Measurements from ENCODE around the gene ZDHHC18. TPM values are rescaled to one million over a fixed set of nuclear protein-coding genes. Genes with fewer than 3 reads are reported as not detected.

The ZDHHC18 gene
- polyA plus RNA-seq, 3 donors = 3.1 to 46.6 (median 6.0) TPM

- Mint-ChIP-seq H3K4me1 (peaks cover 61% of the 10 kb centered on the region), H3K9me3 (no peaks in the 10 kb centered on the region), H3K27ac (peak within 1 kb of the TSS; percentile 95 to 99 (median 99)), H3K27me3 (ENCODE audit: low read depth in 3 of 3) (peaks cover 0 to 2% (median 0%) of the 10 kb centered on the region in 3 donors), H3K4me3 (peak within 1 kb of the TSS; percentile 97 to 98), H3K36me3 (peaks cover 6 to 8% of the 10 kb centered on the region in 2 donors)
- H3K27ac ChIP-seq (ENCODE audit: low read depth in 1 of 2, low read length in 2 of 2) = peak within 1 kb of the TSS; percentile 91 to 97
- no peak for TF ChIP-seq CTCF (IDR thresholded peaks at IDR 0.05)
- H3K9ac ChIP-seq (ENCODE audit: insufficient read depth, low read length, poor library complexity, severe bottlenecking) = peak within 1 kb of the TSS; percentile 87
- intact Hi-C loops (cut with micrococcal nuclease) = loop anchor here (1.0 to 5.0 kb wide), 5 partner anchors 46 to 287 kb away; partner anchors contain the start of gene ARID1A (in 1 of the 2)
- H4K20me1 ChIP-seq (ENCODE audit: insufficient read depth, low read length) = peaks cover 6% of the 10 kb centered on the region
- peaks cover 3 to 19% of the 10 kb centered on the region in 2 donors for H3K36me3 ChIP-seq (replicated peaks in 1 of 2; ENCODE audit: control insufficient read depth in 1 of 2, insufficient read depth in 2 of 2, low read length in 2 of 2)
- peaks cover 51 to 60% of the 10 kb centered on the region in 2 donors for H3K4me1 ChIP-seq (ENCODE audit: control insufficient read depth in 1 of 2, insufficient read depth in 2 of 2, low read length in 2 of 2)
- peak within 1 kb of the TSS; percentile 71 to 97 (median 90) for H3K4me3 ChIP-seq (replicated peaks in 1 of 3; ENCODE audit: low read depth in 2 of 3, low read length in 3 of 3)
- WGBS (ENCODE audit: insufficient coverage) = under 1% methylated on average over 57 of the region's 63 CpGs
- H3K79me2 ChIP-seq (ENCODE audit: insufficient read depth, low read length) = peaks cover 36% of the 10 kb centered on the region
- H2AFZ ChIP-seq (ENCODE audit: insufficient read depth, low read depth, low read length, poor library complexity, severe bottlenecking) = peak within 1 kb of the TSS; percentile 93
- H3K9me3 ChIP-seq (replicated peaks in 1 of 2; ENCODE audit: control insufficient read depth in 1 of 2, insufficient read depth in 1 of 2, low read length in 2 of 2) = no peaks in the 10 kb centered on the region
- H3K27me3 ChIP-seq (ENCODE audit: control insufficient read depth in 2 of 2, insufficient read depth in 2 of 2, low read length in 2 of 2) = no peaks in the 10 kb centered on the region
- peak within 1 kb of the TSS; percentile 90 for H3K4me2 ChIP-seq (replicated peaks; ENCODE audit: extremely low read depth, low read length, poor library complexity, severe bottlenecking)
- DNase-seq = peak; percentile 66 to 80 (median 75)
Measured at GRCh38 chr1:26787706-26788514, 38.6 kb upstream of the ZDHHC18 start, which contains the start of gene PIGV. TSS of gene PIGV (plus strand) at chr1:26787950. CDS start at chr1:26790816, 2,866 bp downstream.

- DNase-seq = no peak
- peak overlapping the region; percentile 93 for H2AFZ ChIP-seq (ENCODE audit: insufficient read depth, low read depth, low read length, poor library complexity, severe bottlenecking)
Measured at GRCh38 chr1:26788515-26788785, 38.0 kb upstream of the ZDHHC18 start.

More at GRCh38 chr1:26788515-26788785, 38.0 kb upstream of the ZDHHC18 start:
- Histone ChIP-seq H3K4me3 (replicated peaks in 1 of 3; ENCODE audit: low read depth in 2 of 3, low read length in 3 of 3) (peak overlapping the region; percentile 71 to 97 (median 90)), H3K79me2 (ENCODE audit: insufficient read depth, low read length) (peaks cover 36% of the 10 kb centered on the region), H3K27ac (ENCODE audit: low read depth in 1 of 2, low read length in 2 of 2) (peak overlapping the region; percentile 91 to 97), H3K9ac (ENCODE audit: insufficient read depth, low read length, poor library complexity, severe bottlenecking) (peak overlapping the region; percentile 87), H3K36me3 (replicated peaks in 1 of 2; ENCODE audit: control insufficient read depth in 1 of 2, insufficient read depth in 2 of 2, low read length in 2 of 2) (peaks cover 3 to 21% of the 10 kb centered on the region in 2 donors), H3K4me1 (ENCODE audit: control insufficient read depth in 1 of 2, insufficient read depth in 2 of 2, low read length in 2 of 2) (peaks cover 46 to 54% of the 10 kb centered on the region in 2 donors), H4K20me1 (ENCODE audit: insufficient read depth, low read length) (peaks cover under 1% of the 10 kb centered on the region), H3K4me2 (replicated peaks; ENCODE audit: extremely low read depth, low read length, poor library complexity, severe bottlenecking) (peak overlapping the region; percentile 90), H3K27me3 (ENCODE audit: control insufficient read depth in 2 of 2, insufficient read depth in 2 of 2, low read length in 2 of 2) (no peaks in the 10 kb centered on the region), H3K9me3 (replicated peaks in 1 of 2; ENCODE audit: control insufficient read depth in 1 of 2, insufficient read depth in 1 of 2, low read length in 2 of 2) (no peaks in the 10 kb centered on the region)
- no peak for TF ChIP-seq CTCF (IDR thresholded peaks at IDR 0.05)
- peaks cover 58% of the 10 kb centered on the region for H3K4me1 Mint-ChIP-seq
- peak overlapping the region; percentile 97 to 98 for H3K4me3 Mint-ChIP-seq
- H3K9me3 Mint-ChIP-seq = no peaks in the 10 kb centered on the region
- peak overlapping the region; percentile 82 to 99 (median 99) for H3K27ac Mint-ChIP-seq
- H3K27me3 Mint-ChIP-seq (ENCODE audit: low read depth in 3 of 3) = peaks cover 0 to 2% (median 0%) of the 10 kb centered on the region in 3 donors
- peaks cover 9 to 10% of the 10 kb centered on the region in 2 donors for H3K36me3 Mint-ChIP-seq
- intact Hi-C loops (cut with micrococcal nuclease) = loop anchor here (1.0 to 5.0 kb wide), 4 partner anchors 46 to 288 kb away; partner anchors contain the start of gene ARID1A (in 1 of the 2)
- 0% methylated on average over 5 of the region's 10 CpGs for WGBS (ENCODE audit: insufficient coverage)

Data from CD14-positive monocyte (primary cell).